Esophagus squamous epithelium (tissue), 5 donors: ENCODE results near the gene PTPRD. TPM values are rescaled to one million over a fixed set of nuclear protein-coding genes. Genes with fewer than 3 reads are reported as not detected.

ENCODE experiments used
- DNase-seq: peaks from one replicate; lab custom pipeline; 2025; lab: John Stamatoyannopoulos, UW
- H3K27ac ChIP-seq, 4 donors: fragments of 200-600 bp; sonication (generic); one replicate each; pipeline ENCODE4 v1.5.1; 2016 to 2019; ENCODE audit warnings: mild to moderate bottlenecking in 1 of 4
- H3K27me3 ChIP-seq, 4 donors: fragments of 200-600 bp; sonication (generic); 1 replicate in 3 of 4; 2 replicates in 1 of 4; pipeline versions ENCODE4 v1.5.1 to v1.6.0; 2017 to 2021; ENCODE audit warnings: antibody characterized with exemption in 1 of 4
- H3K36me3 ChIP-seq, 3 donors: fragments of 200-600 bp; sonication (generic); one replicate each; pipeline ENCODE4 v1.5.1; 2016 to 2019
- H3K4me1 ChIP-seq, 3 donors: fragments of 200-600 bp; sonication (generic); one replicate each; pipeline ENCODE4 v1.5.1; 2017 to 2019
- H3K4me3 ChIP-seq, 4 donors: fragments of 200-600 bp; sonication (generic); 1 replicate in 3 of 4; 2 replicates in 1 of 4; pipeline ENCODE4 v1.5.1; 2016 to 2019; ENCODE audit warnings: mild to moderate bottlenecking in 2 of 4, moderate library complexity in 1 of 4
- H3K9me3 ChIP-seq, 3 donors: fragments of 200-600 bp; sonication (generic); one replicate each; pipeline ENCODE4 v1.5.1; 2016 to 2019
- POLR2A ChIP-seq, 4 donors: fragments of 450-650 bp; IDR thresholded peaks; one replicate each; pipeline ENCODE4 v1.6.1; 2017; ENCODE audit warnings: antibody characterized with exemption in 4 of 4, mild to moderate bottlenecking in 4 of 4, moderate library complexity in 3 of 4
- WGBS, 2 donors: methylation state at CpG; one replicate each; pipeline ENCODE4 v1.1.5; 2018; 5-methylcytosine and 5-hydroxymethylcytosine counted together
- intact Hi-C: fragments of 100-400 bp; cut with DNase I; formaldehyde crosslinking; loops from one replicate; pipeline ENCODE4 v1.15.0; 2022
- total RNA-seq, 4 donors: library from RNA; depleted of rRNA; stranded (reverse); fragments of >200 nt; gene quantifications; one replicate each; pipeline ENCODE4 v1.1.0, GENCODE V29; 2016
- TF ChIP-seq, protein P1 (sequence below), 6 experiments: fragments of 450-650 bp in 4 of 6; fragments of 200-600 bp in 2 of 6; sonication (generic) in 2 of 6; IDR thresholded peaks; one replicate each; pipeline ENCODE4 v1.5.1; 2016 to 2019; ENCODE audit warnings: antibody characterized with exemption in 6 of 6, mild to moderate bottlenecking in 4 of 6, moderate library complexity in 4 of 6
- donor health status: DM: yes; HTN: yes; CAD: no.

PTPRD gene
- total RNA-seq, 4 donors from 2014 or later = 0.23 to 16.3 (median 6.6) TPM

DNA sequence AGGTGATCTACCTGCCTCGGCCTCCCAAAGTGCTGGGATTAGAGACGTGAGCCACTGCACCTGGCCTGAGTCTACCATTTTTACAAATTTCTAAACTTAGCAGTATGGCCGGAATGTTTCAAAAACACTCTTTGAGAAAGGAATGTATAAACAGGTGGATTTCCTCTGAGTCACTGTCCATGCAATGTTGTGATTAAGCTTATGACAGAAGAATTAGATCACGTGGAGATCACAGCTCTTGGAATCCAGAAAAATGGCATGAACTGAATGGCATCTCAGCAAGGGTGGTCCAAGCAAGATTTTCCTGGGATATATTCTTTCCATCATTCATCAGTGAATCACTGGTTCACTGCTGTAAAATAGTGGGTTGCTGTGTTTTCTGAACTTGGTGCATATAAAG, 865.0 kb downstream of the PTPRD start:
- Histone ChIP-seq H3K4me3 (no peak overlapping the region), H3K27me3 (no peaks in the 10 kb centered on the region), H3K36me3 (no peaks in the 10 kb centered on the region), H3K9me3 (no peaks in the 10 kb centered on the region), H3K4me1 (no peaks in the 10 kb centered on the region), H3K27ac (no peak overlapping the region)
- WGBS, 2 donors = 21 to 45% methylated on average over 4 of the region's 4 CpGs
- DNase-seq = no peak
- TF ChIP-seq POLR2A (IDR thresholded peaks at IDR 0.05) = no peak
- TF ChIP-seq, protein P1, sequence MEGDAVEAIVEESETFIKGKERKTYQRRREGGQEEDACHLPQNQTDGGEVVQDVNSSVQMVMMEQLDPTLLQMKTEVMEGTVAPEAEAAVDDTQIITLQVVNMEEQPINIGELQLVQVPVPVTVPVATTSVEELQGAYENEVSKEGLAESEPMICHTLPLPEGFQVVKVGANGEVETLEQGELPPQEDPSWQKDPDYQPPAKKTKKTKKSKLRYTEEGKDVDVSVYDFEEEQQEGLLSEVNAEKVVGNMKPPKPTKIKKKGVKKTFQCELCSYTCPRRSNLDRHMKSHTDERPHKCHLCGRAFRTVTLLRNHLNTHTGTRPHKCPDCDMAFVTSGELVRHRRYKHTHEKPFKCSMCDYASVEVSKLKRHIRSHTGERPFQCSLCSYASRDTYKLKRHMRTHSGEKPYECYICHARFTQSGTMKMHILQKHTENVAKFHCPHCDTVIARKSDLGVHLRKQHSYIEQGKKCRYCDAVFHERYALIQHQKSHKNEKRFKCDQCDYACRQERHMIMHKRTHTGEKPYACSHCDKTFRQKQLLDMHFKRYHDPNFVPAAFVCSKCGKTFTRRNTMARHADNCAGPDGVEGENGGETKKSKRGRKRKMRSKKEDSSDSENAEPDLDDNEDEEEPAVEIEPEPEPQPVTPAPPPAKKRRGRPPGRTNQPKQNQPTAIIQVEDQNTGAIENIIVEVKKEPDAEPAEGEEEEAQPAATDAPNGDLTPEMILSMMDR (IDR thresholded peaks at IDR 0.05) = no peak
- intact Hi-C loops = no loop called here

DNA sequence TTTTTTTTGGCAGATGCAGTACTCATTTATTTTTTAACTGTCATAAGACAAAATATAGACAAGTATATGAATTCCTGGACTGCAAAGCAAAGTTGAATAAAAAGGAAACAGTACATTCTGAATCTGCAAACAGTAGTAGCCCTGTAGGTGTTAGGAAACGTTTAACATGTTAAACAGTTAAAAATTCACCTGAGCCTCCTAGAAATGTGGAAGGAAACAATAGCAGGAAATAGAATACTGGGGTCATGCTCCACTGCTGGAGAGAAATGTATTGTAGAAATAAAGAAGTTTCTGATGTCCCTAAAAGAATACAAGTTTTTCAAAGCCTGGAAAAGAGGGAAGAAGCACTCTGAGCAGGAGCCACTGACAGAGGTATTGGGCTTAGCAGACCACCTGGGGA, 866.0 kb downstream of the PTPRD start:
- intact Hi-C loops = no loop called here
- H3K4me3 ChIP-seq = no peak overlapping the region
- no peaks in the 10 kb centered on the region for H3K4me1 ChIP-seq
- H3K36me3 ChIP-seq = no peaks in the 10 kb centered on the region
- WGBS, 2 donors = 11 to 19% methylated on average over 1 of the region's 1 CpG
- no peak for DNase-seq
- no peak overlapping the region for H3K27ac ChIP-seq
- no peaks in the 10 kb centered on the region for H3K27me3 ChIP-seq
- no peaks in the 10 kb centered on the region for H3K9me3 ChIP-seq
- TF ChIP-seq POLR2A (IDR thresholded peaks at IDR 0.05) = no peak
- TF ChIP-seq, protein P1 (IDR thresholded peaks at IDR 0.05) = no peak

DNA sequence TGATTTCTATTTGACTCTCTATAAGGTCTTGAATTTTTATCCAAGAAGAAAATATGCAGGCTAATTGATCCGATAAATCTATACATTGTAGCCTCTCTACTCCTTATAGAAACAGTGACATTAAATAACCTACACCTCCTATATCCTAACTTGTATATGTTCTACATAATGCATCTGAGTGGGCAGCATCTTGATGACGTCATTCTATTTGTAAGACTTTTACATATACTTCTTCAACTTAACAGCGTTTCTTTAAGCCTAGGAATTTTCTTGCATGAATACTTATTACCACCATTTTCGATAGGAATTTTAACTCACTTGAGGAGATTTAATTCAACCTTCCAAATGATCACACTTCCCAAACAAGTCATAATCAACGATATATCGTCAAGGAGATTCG, 869.0 kb downstream of the PTPRD start:
- intact Hi-C loops = no loop called here
- WGBS, 2 donors = 76 to 78% methylated on average over 6 to 7 of the region's 7 CpGs
- Histone ChIP-seq H3K36me3 (no peaks in the 10 kb centered on the region), H3K4me1 (no peaks in the 10 kb centered on the region), H3K9me3 (no peaks in the 10 kb centered on the region), H3K4me3 (no peak overlapping the region), H3K27ac (no peak overlapping the region), H3K27me3 (no peaks in the 10 kb centered on the region)
- no peak for DNase-seq
- TF ChIP-seq POLR2A (IDR thresholded peaks at IDR 0.05) = no peak
- TF ChIP-seq, protein P1 (IDR thresholded peaks at IDR 0.05) = no peak

DNA sequence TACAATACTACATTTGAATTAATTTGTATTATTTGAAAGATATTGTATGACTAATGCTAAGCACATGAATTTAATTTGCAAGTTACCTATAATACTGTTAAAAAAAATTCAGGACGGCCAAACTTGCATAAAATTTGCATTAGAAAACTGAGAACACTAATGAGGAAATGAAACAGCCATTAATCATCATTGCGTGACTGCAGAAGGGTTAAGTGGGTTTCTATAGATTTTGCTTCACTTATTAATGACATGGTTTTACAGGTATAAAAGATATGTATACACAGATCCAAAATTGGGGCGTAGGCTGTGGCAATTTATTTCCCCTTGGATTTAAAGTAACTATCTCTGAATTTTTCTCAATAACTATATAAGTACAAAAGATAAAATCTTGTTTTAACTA, 882.6 kb downstream of the PTPRD start:
- no peaks in the 10 kb centered on the region for H3K4me1 ChIP-seq
- H3K27ac ChIP-seq = no peak overlapping the region
- WGBS, 2 donors = 33 to 46% methylated on average over 3 of the region's 3 CpGs
- intact Hi-C loops = no loop called here
- no peak overlapping the region for H3K4me3 ChIP-seq
- TF ChIP-seq POLR2A (IDR thresholded peaks at IDR 0.05) = no peak
- TF ChIP-seq, protein P1 (IDR thresholded peaks at IDR 0.05) = no peak
- no peak for DNase-seq
- H3K27me3 ChIP-seq = no peaks in the 10 kb centered on the region
- no peaks in the 10 kb centered on the region for H3K9me3 ChIP-seq
- no peaks in the 10 kb centered on the region for H3K36me3 ChIP-seq

DNA sequence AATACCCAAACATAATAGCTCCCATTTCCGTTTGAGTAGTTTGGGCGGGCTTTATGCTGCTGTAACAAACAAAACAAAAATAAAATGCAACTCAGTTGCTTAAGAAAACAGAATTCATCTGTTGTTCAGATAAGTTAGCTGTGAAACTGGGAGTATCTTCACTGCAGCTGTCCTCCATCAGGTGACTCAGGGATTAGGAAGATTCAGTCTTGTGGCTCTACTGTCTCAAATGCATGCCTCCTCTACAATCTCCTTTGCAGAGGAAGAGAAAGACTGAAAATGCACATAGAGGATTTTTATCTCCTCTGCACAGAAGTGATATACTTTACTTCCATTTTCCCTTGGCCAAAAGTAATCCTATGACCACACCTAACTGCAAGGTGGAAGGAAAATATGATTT, 883.7 kb downstream of the PTPRD start:
- Histone ChIP-seq H3K4me3 (no peak overlapping the region), H3K27ac (no peak overlapping the region), H3K27me3 (no peaks in the 10 kb centered on the region), H3K4me1 (no peaks in the 10 kb centered on the region), H3K36me3 (no peaks in the 10 kb centered on the region), H3K9me3 (no peaks in the 10 kb centered on the region)
- no peak for DNase-seq
- TF ChIP-seq, protein P1 (IDR thresholded peaks at IDR 0.05) = no peak
- no peak for TF ChIP-seq POLR2A (IDR thresholded peaks at IDR 0.05)
- 76 to 82% methylated on average over 2 of the region's 2 CpGs for WGBS, 2 donors
- intact Hi-C loops = no loop called here
